Adrenal gland (tissue), 5 donors: ENCODE data around the gene ESRRB.

Experiments used
- CTCF ChIP-seq, 6 experiments: fragments of 450-650 bp in 4 of 6; fragments of 200-600 bp in 2 of 6; sonication (generic) in 1 of 6; IDR thresholded peaks; 1 replicate in 5 of 6; 2 replicates in 1 of 6; pipeline versions ENCODE4 v1.5.1 to v1.8.0; 2016 to 2021; ENCODE audit warnings: antibody characterized with exemption in 6 of 6, mild to moderate bottlenecking in 2 of 6, moderate library complexity in 1 of 6
- POLR2A ChIP-seq, 2 donors: fragments of 450-650 bp; IDR thresholded peaks; one replicate each; pipeline ENCODE4 v1.6.1; 2017; ENCODE audit warnings: antibody characterized with exemption in 2 of 2, mild to moderate bottlenecking in 2 of 2, moderate library complexity in 1 of 2
- donor health status: DM: no; HTN: no; CAD: no.

GRCh38 chr14:76467711-76468155 lies 91.8 kb downstream of the ESRRB start:
- TF ChIP-seq CTCF (IDR thresholded peaks at IDR 0.05) (no peak), POLR2A (IDR thresholded peaks at IDR 0.05) (no peak)
